Stomach (tissue), 9 donors: ENCODE results near the gene GANAB. TPM values are rescaled to one million over a fixed set of nuclear protein-coding genes. Genes with fewer than 3 reads are reported as not detected.

ENCODE experiments used
- DNase-seq, 2 donors: peaks; one replicate each; pipeline versions ENCODE4 v3.0.0 to v3.0.0-alpha.2; 2013 to 2019
- H3K27ac ChIP-seq, 5 donors: fragments of 200-600 bp in 4 of 5; sonication (generic) in 4 of 5; one replicate each; pipeline ENCODE4 v1.5.1; 2013 to 2019; ENCODE audit warnings: mild to moderate bottlenecking in 1 of 5, moderate library complexity in 1 of 5
- H3K27me3 ChIP-seq, 3 donors: fragments of 200-600 bp; sonication (generic); one replicate each; pipeline ENCODE4 v1.5.1; 2017 to 2019; ENCODE audit warnings: mixed run types in 1 of 3
- H3K36me3 ChIP-seq, 4 donors: fragments of 200-600 bp; sonication (generic); 1 replicate in 3 of 4; 2 replicates in 1 of 4; pipeline ENCODE4 v1.5.1; 2016 to 2019
- H3K4me1 ChIP-seq, 4 donors: fragments of 200-600 bp; sonication (generic); one replicate each; pipeline ENCODE4 v1.5.1; 2016 to 2019
- H3K4me3 ChIP-seq, 4 donors: fragments of 200-600 bp; sonication (generic) in 3 of 4; one replicate each; pipeline ENCODE4 v1.5.1; 2016 to 2019; ENCODE audit warnings: mild to moderate bottlenecking in 1 of 4
- H3K9me3 ChIP-seq, 4 donors: fragments of 200-600 bp; sonication (generic); one replicate each; pipeline ENCODE4 v1.5.1; 2016 to 2019
- EP300 ChIP-seq: sonication (generic); formaldehyde crosslinking; IDR thresholded peaks from one replicate; pipeline ENCODE4 v1.6.1; 2017; ENCODE audit warnings: antibody characterized with exemption
- POLR2A ChIP-seq, 4 donors: fragments of 450-650 bp; IDR thresholded peaks; one replicate each; pipeline ENCODE4 v1.6.1; 2016; ENCODE audit warnings: antibody characterized with exemption in 4 of 4, control low read depth in 2 of 4, mild to moderate bottlenecking in 1 of 4, moderate library complexity in 1 of 4
- POLR2AphosphoS5 ChIP-seq, 3 donors: sonication (generic); formaldehyde crosslinking; IDR thresholded peaks; one replicate each; pipeline ENCODE4 v1.6.1; 2016; ENCODE audit warnings: antibody characterized with exemption in 3 of 3
- WGBS, 5 donors: extraction: QIAGEN DNeasy Blood & Tissue Kit in 3 of 5; methylation state at CpG; one replicate each; pipeline versions ENCODE4 v1.1.5 to v1.1.7; 2013 to 2018; 5-methylcytosine and 5-hydroxymethylcytosine counted together
- intact Hi-C: fragments of 100-400 bp; cut with DNase I; formaldehyde crosslinking; loops from one replicate; pipeline ENCODE4 v1.15.1; 2023; ENCODE audit warnings: low total_unique reads
- polyA plus RNA-seq, 3 donors: library from polyadenylated mRNA; stranded (reverse); fragments of 200-250 nt; gene quantifications; one replicate each; pipeline ENCODE4 v1.2.3, GENCODE V29; 2013
- total RNA-seq, 5 donors: library from RNA; depleted of rRNA; stranded (reverse); fragments of >200 nt; gene quantifications; one replicate each; pipeline versions ENCODE4 v1.1.0 to v1.2.3, GENCODE V29; 2014 to 2016
- TF ChIP-seq, protein P1 (sequence below), 7 experiments: fragments of 450-650 bp in 4 of 7; fragments of 200-600 bp in 3 of 7; sonication (generic) in 3 of 7; IDR thresholded peaks; one replicate each; pipeline ENCODE4 v1.5.1; 2016 to 2019; ENCODE audit warnings: antibody characterized with exemption in 7 of 7, control low read depth in 2 of 7, mild to moderate bottlenecking in 1 of 7
- donor health status: healthy with polysubstance abuse.
- donor health status: Bipolar disorder and iron deficiency.
- donor health status: healthy.

The GANAB gene
- total and polyA plus RNA-seq, 8 donors: 21.4 to 155 (median 75.1) TPM

DNA sequence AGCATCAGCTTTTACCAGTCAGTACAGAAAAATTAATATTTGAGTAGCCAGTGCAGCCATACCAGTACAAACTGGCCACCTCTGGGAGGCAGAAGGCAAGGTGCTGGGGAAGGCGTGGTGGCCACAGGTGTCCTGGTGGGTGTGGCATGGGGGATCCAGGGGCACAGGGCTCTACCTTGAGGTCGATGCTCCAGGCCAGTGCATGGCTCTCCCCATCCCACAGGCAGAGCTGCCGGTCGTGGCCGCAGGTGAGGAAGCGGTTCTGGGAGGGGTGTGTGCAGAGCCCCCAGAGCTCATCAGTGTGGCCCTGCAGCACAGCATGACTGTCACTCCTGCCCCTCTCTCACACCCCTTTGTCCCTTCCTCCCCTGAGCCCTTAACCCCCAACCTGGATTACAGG lies 40.9 kb downstream of the GANAB start:
- intact Hi-C loops: no loop called here
- H3K36me3 ChIP-seq: peaks cover 21 to 70% (median 64%) of the 10 kb centered on the region in 4 donors
- 87 to 93% (median 90%) methylated on average over 5 to 6 of the region's 6 CpGs for WGBS, 5 donors
- H3K4me3 ChIP-seq: no peak overlapping the region
- no peaks in the 10 kb centered on the region for H3K9me3 ChIP-seq
- no peak for TF ChIP-seq EP300
- no peaks in the 10 kb centered on the region for H3K27me3 ChIP-seq
- DNase-seq: no peak
- no peak overlapping the region for H3K27ac ChIP-seq
- peaks cover 13 to 41% (median 22%) of the 10 kb centered on the region in 4 donors for H3K4me1 ChIP-seq

DNA sequence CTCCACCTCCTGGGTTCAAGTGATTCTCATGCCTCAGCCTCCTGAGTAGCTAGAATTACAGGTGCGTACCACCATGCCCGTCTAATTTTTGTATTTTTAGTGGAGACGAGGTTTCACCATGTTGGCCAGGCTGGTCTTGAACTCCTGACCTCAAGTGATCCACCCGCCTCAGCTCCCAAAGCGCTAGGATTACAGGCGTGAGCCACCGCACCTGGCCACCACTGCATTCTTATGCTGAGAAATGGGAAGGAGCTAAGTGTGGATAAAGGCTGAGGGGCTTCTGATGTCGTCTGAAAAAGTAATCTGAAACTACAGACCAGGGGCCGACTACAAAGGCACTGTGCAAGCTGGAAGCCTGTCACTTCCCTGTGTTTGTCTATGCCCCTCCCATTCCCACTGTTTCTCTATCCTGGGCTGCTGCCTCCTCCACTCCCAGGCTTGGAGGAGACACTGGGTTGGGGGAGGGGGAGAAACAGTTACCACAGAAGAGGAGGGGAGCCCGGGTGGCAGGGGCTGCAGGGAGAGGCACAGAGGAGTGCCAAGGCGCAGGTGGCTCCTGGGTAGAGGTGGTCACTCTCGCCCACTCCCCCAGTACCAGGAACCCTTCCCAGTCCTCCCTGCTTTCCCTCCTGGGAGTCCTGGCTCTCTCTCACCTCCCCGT lies 41.8 kb downstream of the GANAB start:
- peaks cover 15 to 65% (median 55%) of the 10 kb centered on the region in 4 donors for H3K36me3 ChIP-seq
- no peaks in the 10 kb centered on the region for H3K9me3 ChIP-seq
- 68 to 84% (median 76%) methylated on average over 12 to 13 of the region's 13 CpGs for WGBS, 5 donors
- TF ChIP-seq, protein P1, sequence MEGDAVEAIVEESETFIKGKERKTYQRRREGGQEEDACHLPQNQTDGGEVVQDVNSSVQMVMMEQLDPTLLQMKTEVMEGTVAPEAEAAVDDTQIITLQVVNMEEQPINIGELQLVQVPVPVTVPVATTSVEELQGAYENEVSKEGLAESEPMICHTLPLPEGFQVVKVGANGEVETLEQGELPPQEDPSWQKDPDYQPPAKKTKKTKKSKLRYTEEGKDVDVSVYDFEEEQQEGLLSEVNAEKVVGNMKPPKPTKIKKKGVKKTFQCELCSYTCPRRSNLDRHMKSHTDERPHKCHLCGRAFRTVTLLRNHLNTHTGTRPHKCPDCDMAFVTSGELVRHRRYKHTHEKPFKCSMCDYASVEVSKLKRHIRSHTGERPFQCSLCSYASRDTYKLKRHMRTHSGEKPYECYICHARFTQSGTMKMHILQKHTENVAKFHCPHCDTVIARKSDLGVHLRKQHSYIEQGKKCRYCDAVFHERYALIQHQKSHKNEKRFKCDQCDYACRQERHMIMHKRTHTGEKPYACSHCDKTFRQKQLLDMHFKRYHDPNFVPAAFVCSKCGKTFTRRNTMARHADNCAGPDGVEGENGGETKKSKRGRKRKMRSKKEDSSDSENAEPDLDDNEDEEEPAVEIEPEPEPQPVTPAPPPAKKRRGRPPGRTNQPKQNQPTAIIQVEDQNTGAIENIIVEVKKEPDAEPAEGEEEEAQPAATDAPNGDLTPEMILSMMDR (IDR thresholded peaks at IDR 0.05): no peak
- no peak for TF ChIP-seq EP300
- TF ChIP-seq POLR2AphosphoS5 (IDR thresholded peaks at IDR 0.05): no peak
- TF ChIP-seq POLR2A (IDR thresholded peaks at IDR 0.05): no peak
- H3K27me3 ChIP-seq: no peaks in the 10 kb centered on the region
- no peak overlapping the region for H3K4me3 ChIP-seq
- peak in 1 of 2 donors; percentile 60 for DNase-seq
- peaks cover 21 to 46% (median 28%) of the 10 kb centered on the region in 4 donors for H3K4me1 ChIP-seq
- intact Hi-C loops: no loop called here
- H3K27ac ChIP-seq: no peak overlapping the region

DNA sequence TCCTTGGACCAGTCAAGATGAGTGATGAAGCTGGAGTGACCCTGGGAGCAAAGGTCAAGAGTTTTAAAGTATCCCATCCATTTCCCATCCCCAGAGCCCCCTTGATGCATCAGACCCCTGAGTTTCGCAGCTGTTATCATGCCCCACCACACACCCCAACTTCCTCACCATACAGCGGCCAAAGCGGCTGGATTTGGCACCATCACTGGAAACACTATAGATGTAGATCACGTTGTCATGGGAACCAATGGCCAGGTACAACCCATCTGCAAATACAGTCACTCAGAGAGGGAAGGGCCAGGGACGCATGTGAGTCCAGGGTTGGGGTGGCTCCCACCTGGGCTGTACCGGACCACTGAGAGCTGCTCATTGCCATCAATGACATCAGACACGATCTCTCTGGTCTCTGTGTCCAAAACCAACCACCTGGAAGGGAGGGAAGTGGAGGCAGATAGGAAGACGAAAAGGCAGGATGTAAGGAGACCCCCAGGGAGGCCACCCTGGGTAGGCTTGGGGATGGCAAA lies 42.6 kb downstream of the GANAB start:
- H3K4me3 ChIP-seq: no peak overlapping the region
- H3K27me3 ChIP-seq: no peaks in the 10 kb centered on the region
- H3K36me3 ChIP-seq: peaks cover 15 to 58% (median 49%) of the 10 kb centered on the region in 4 donors
- H3K27ac ChIP-seq: no peak overlapping the region
- 82 to 94% (median 92%) methylated on average over 8 of the region's 8 CpGs for WGBS, 5 donors
- peak in 1 of 2 donors; percentile 35 for DNase-seq
- H3K4me1 ChIP-seq: peaks cover 26 to 54% (median 35%) of the 10 kb centered on the region in 4 donors
- TF ChIP-seq, protein P1 (IDR thresholded peaks at IDR 0.05): no peak
- TF ChIP-seq POLR2A (IDR thresholded peaks at IDR 0.05) (no peak), POLR2AphosphoS5 (IDR thresholded peaks at IDR 0.05) (no peak), EP300 (no peak)
- no peaks in the 10 kb centered on the region for H3K9me3 ChIP-seq
- intact Hi-C loops: no loop called here

DNA sequence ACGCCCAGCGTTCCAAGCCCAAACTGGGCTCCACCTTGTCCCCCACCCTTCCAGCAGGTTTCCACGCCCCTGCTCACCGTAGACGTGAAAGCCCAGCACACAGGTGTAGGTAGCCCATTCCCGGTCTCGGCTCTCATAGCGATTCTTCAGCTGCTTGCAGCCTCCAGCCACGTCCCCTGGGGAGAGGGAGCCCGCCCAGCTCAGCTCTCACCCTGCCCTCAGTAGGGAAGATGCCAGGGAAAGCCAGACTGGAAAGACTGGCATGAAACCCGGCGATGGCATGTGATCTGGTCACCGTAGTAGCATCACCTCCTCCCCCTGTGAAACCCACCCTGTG lies 43.4 kb downstream of the GANAB start:
- peak overlapping the region in 4 of 5 donors; percentile 96 to 98 (median 97) for H3K27ac ChIP-seq
- intact Hi-C loops: no loop called here
- TF ChIP-seq POLR2A (IDR thresholded peaks at IDR 0.05) (no peak), EP300 (no peak), POLR2AphosphoS5 (IDR thresholded peaks at IDR 0.05) (no peak)
- TF ChIP-seq, protein P1 (IDR thresholded peaks at IDR 0.05): no peak

More for the DNA sequence above, 43.4 kb downstream of the GANAB start:
- no peak for DNase-seq
- H3K4me1 ChIP-seq: peaks cover 29 to 62% (median 40%) of the 10 kb centered on the region in 4 donors
- WGBS, 5 donors: 52 to 68% (median 59%) methylated on average over 4 to 13 of the region's 13 CpGs
- peak overlapping the region; percentile 69 to 100 (median 86) for H3K4me3 ChIP-seq
- H3K36me3 ChIP-seq: peaks cover 17 to 58% (median 48%) of the 10 kb centered on the region in 4 donors
- H3K9me3 ChIP-seq: no peaks in the 10 kb centered on the region
- no peaks in the 10 kb centered on the region for H3K27me3 ChIP-seq
